Tibial nerve (tissue), 4 donors: ENCODE results near the gene NGEF. TPM values are rescaled to one million over a fixed set of nuclear protein-coding genes. Genes with fewer than 3 reads are reported as not detected.

ENCODE experiments used
- DNase-seq, 2 donors: peaks; one replicate each; pipeline ENCODE4 v3.0.0-alpha.2; 2019; ENCODE audit warnings: low spot score in 2 of 2
- H3K27ac ChIP-seq, 4 donors: fragments of 200-600 bp; sonication (generic) in 3 of 4; one replicate each; pipeline ENCODE4 v1.5.1; 2017 to 2019; ENCODE audit warnings: mild to moderate bottlenecking in 1 of 4
- H3K27me3 ChIP-seq, 2 donors: fragments of 200-600 bp; sonication (generic) in 1 of 2; one replicate each; pipeline versions ENCODE4 v1.5.1 to v1.6.0; 2017 to 2019
- H3K36me3 ChIP-seq, 3 donors: fragments of 200-600 bp; sonication (generic); one replicate each; pipeline ENCODE4 v1.5.1; 2018 to 2019
- H3K4me1 ChIP-seq, 4 donors: fragments of 200-600 bp; sonication (generic) in 3 of 4; one replicate each; pipeline ENCODE4 v1.5.1; 2017 to 2019
- H3K4me3 ChIP-seq, 4 donors: fragments of 200-600 bp; sonication (generic) in 3 of 4; one replicate each; pipeline ENCODE4 v1.5.1; 2017 to 2019; ENCODE audit warnings: mild to moderate bottlenecking in 1 of 4, moderate library complexity in 1 of 4
- H3K9me3 ChIP-seq, 4 donors: fragments of 200-600 bp; sonication (generic) in 3 of 4; one replicate each; pipeline ENCODE4 v1.5.1; 2017 to 2019
- EP300 ChIP-seq, 2 donors: sonication (generic); formaldehyde crosslinking; IDR thresholded peaks; one replicate each; pipeline ENCODE4 v1.6.1; 2017; ENCODE audit warnings: antibody characterized with exemption in 2 of 2, mild to moderate bottlenecking in 1 of 2
- POLR2A ChIP-seq, 2 donors: fragments of 450-650 bp; IDR thresholded peaks; one replicate each; pipeline ENCODE4 v1.6.1; 2017; ENCODE audit warnings: antibody characterized with exemption in 2 of 2, mild to moderate bottlenecking in 2 of 2, moderate library complexity in 2 of 2
- WGBS, 2 donors: methylation state at CpG; one replicate each; pipeline ENCODE4 v1.1.5; 2018; 5-methylcytosine and 5-hydroxymethylcytosine counted together
- total RNA-seq, 4 donors: library from RNA; depleted of rRNA; stranded (reverse); fragments of >200 nt; gene quantifications; one replicate each; pipeline ENCODE4 v1.1.0, GENCODE V29; 2016
- TF ChIP-seq, protein P1 (sequence below), 5 experiments: fragments of 200-600 bp in 3 of 5; fragments of 450-650 bp in 2 of 5; sonication (generic) in 3 of 5; IDR thresholded peaks; one replicate each; pipeline ENCODE4 v1.5.1; 2016 to 2019; ENCODE audit warnings: antibody characterized with exemption in 5 of 5, mild to moderate bottlenecking in 3 of 5, moderate library complexity in 2 of 5

The NGEF gene
- total RNA-seq, 4 donors from 2014 or later: 12.9 to 47.6 (median 22.7) TPM

- H3K4me3 ChIP-seq: no peak overlapping the region
Observed at GRCh38 chr2:232970051-232970450, 43.0 kb downstream of the NGEF start.

DNA sequence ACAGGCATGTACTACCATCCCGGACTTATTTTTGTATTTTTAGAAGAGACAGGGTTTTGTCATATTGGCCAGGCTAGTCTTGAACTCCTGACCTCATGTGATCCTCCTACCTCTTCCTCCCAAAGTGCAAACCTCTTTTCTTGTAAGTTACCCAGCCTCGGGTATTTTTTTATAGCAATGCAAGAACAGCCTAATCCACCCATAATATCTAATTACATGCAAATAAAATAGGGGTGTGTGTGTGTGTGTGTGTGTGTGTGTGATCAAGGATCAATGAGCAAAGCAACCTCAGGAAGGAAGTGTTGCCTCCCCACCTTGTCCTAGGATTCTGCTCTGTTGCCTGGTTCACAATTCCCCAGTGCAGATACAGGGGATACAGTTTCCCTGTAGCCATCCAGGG lies 45.6 kb downstream of the NGEF start:
- no peaks in the 10 kb centered on the region for H3K4me1 ChIP-seq
- H3K27ac ChIP-seq: no peak overlapping the region
- H3K36me3 ChIP-seq: no peaks in the 10 kb centered on the region
- 42 to 50% methylated on average over 2 of the region's 2 CpGs for WGBS, 2 donors
- no peaks in the 10 kb centered on the region for H3K27me3 ChIP-seq
- no peak for DNase-seq
- H3K9me3 ChIP-seq: peaks cover 0 to 22% (median under 1%) of the 10 kb centered on the region in 4 donors
- H3K4me3 ChIP-seq: no peak overlapping the region
- TF ChIP-seq, protein P1, sequence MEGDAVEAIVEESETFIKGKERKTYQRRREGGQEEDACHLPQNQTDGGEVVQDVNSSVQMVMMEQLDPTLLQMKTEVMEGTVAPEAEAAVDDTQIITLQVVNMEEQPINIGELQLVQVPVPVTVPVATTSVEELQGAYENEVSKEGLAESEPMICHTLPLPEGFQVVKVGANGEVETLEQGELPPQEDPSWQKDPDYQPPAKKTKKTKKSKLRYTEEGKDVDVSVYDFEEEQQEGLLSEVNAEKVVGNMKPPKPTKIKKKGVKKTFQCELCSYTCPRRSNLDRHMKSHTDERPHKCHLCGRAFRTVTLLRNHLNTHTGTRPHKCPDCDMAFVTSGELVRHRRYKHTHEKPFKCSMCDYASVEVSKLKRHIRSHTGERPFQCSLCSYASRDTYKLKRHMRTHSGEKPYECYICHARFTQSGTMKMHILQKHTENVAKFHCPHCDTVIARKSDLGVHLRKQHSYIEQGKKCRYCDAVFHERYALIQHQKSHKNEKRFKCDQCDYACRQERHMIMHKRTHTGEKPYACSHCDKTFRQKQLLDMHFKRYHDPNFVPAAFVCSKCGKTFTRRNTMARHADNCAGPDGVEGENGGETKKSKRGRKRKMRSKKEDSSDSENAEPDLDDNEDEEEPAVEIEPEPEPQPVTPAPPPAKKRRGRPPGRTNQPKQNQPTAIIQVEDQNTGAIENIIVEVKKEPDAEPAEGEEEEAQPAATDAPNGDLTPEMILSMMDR (IDR thresholded peaks at IDR 0.05): no peak
- TF ChIP-seq EP300 (IDR thresholded peaks at IDR 0.05): no peak
- TF ChIP-seq POLR2A (IDR thresholded peaks at IDR 0.05): no peak

More at GRCh38 chr2:232970051-232970450, 43.0 kb downstream of the NGEF start:
- TF ChIP-seq EP300 (IDR thresholded peaks at IDR 0.05) (no peak), POLR2A (IDR thresholded peaks at IDR 0.05) (no peak)
- TF ChIP-seq, protein P1 (IDR thresholded peaks at IDR 0.05): no peak
- DNase-seq: no peak
- no peak overlapping the region for H3K27ac ChIP-seq
- no peaks in the 10 kb centered on the region for H3K27me3 ChIP-seq
- H3K4me1 ChIP-seq: no peaks in the 10 kb centered on the region
- 72 to 80% methylated on average over 2 of the region's 2 CpGs for WGBS, 2 donors
- H3K36me3 ChIP-seq: no peaks in the 10 kb centered on the region
- H3K9me3 ChIP-seq: peaks cover 0 to 15% (median 0%) of the 10 kb centered on the region in 4 donors

- DNase-seq: no peak
- H3K4me3 ChIP-seq: no peak overlapping the region
- 49 to 50% methylated on average over 5 of the region's 5 CpGs for WGBS, 2 donors
- TF ChIP-seq EP300 (IDR thresholded peaks at IDR 0.05) (no peak), POLR2A (IDR thresholded peaks at IDR 0.05) (no peak)
- TF ChIP-seq, protein P1 (IDR thresholded peaks at IDR 0.05): no peak
- peaks cover 0 to 35% (median 5%) of the 10 kb centered on the region in 4 donors for H3K9me3 ChIP-seq
- H3K36me3 ChIP-seq: no peaks in the 10 kb centered on the region
- no peaks in the 10 kb centered on the region for H3K4me1 ChIP-seq
- no peaks in the 10 kb centered on the region for H3K27me3 ChIP-seq
- H3K27ac ChIP-seq: no peak overlapping the region
Observed at GRCh38 chr2:232966122-232966521, 46.9 kb downstream of the NGEF start.

GRCh38 chr2:232963913-232964312 lies 49.1 kb downstream of the NGEF start:
- H3K27ac ChIP-seq: no peak overlapping the region
- TF ChIP-seq EP300 (IDR thresholded peaks at IDR 0.05) (no peak), POLR2A (IDR thresholded peaks at IDR 0.05) (no peak)
- TF ChIP-seq, protein P1 (IDR thresholded peaks at IDR 0.05): no peak
- no peak for DNase-seq
- no peaks in the 10 kb centered on the region for H3K36me3 ChIP-seq
- H3K27me3 ChIP-seq: no peaks in the 10 kb centered on the region
- no peaks in the 10 kb centered on the region for H3K4me1 ChIP-seq
- no peak overlapping the region for H3K4me3 ChIP-seq
- WGBS, 2 donors: 98 to 100% methylated on average over 1 of the region's 1 CpG
- peaks cover 0 to 36% (median 5%) of the 10 kb centered on the region in 4 donors for H3K9me3 ChIP-seq

GRCh38 chr2:232960862-232961261 lies 52.2 kb downstream of the NGEF start:
- TF ChIP-seq POLR2A (IDR thresholded peaks at IDR 0.05) (no peak), EP300 (IDR thresholded peaks at IDR 0.05) (no peak)
- TF ChIP-seq, protein P1 (IDR thresholded peaks at IDR 0.05): no peak
- Histone ChIP-seq H3K27ac (no peak overlapping the region), H3K9me3 (peaks cover 0 to 31% (median 5%) of the 10 kb centered on the region in 4 donors), H3K27me3 (no peaks in the 10 kb centered on the region), H3K36me3 (no peaks in the 10 kb centered on the region), H3K4me3 (no peak overlapping the region), H3K4me1 (no peaks in the 10 kb centered on the region)
- WGBS, 2 donors: 67 to 70% methylated on average over 2 of the region's 2 CpGs
- no peak for DNase-seq
